Measurements from ENCODE around the gene INTS15. TPM values are rescaled to one million over a fixed set of nuclear protein-coding genes. Genes with fewer than 3 reads are reported as not detected.
"Not testable (repeated sequence)": the region's sequence is repeated elsewhere in the genome, so short reads cannot be mapped to it uniquely, and the experiment has no call there.

Gene INTS15
- total RNA-seq, 1 experiment from 2014 or later: 24.3 TPM

- TF ChIP-seq ZFX (IDR thresholded peaks at IDR 0.05) (no peak; the same call in 1 of the 2 replicates), EZH2 (IDR thresholded peaks at IDR 0.05) (no peak), RAD21 (IDR thresholded peaks at IDR 0.05; ENCODE audit: low read depth) (no peak), CTCF (IDR thresholded peaks at IDR 0.05 in 2 of 3, conservative IDR thresholded peaks at IDR 0.05 in 1 of 3; ENCODE audit: borderline replicate concordance in 1 of 3, insufficient read depth in 1 of 3, low read depth in 2 of 3, low read length in 2 of 3) (peak in 2 of 3 experiments; percentile 6 to 22; a peak in 1 of 6 replicates), REST (IDR thresholded peaks at IDR 0.05; ENCODE audit: low read depth) (no peak), SIN3A (IDR thresholded peaks at IDR 0.05; ENCODE audit: low read depth) (no peak), CEBPB (IDR thresholded peaks at IDR 0.05; ENCODE audit: low read depth) (no peak), ZNF274 (IDR thresholded peaks at IDR 0.05; ENCODE audit: low read depth, low read length) (no peak)
- CTCF ChIA-PET: interaction anchor here (2.6 kb wide), 1 partner anchor 60 kb away, joined by 12 read pairs; no protein-coding TSS in a partner anchor
- intact Hi-C loops (cut with micrococcal nuclease): no loop called here
- peak; percentile 32; the same call in 1 of the 2 replicates for ATAC-seq
- no peaks in the 10 kb centered on the region for H4K20me1 ChIP-seq (ENCODE audit: insufficient read depth)
- BruUV-seq (replicated peaks): TSS peak; percentile 85
- peaks cover 22% of the 10 kb centered on the region; the same call in 1 of the 2 replicates for H3K79me2 ChIP-seq (ENCODE audit: insufficient read depth, low read length)
- H3K36me3 ChIP-seq (ENCODE audit: control insufficient read depth in 1 of 2, insufficient read depth in 2 of 2, low read length in 2 of 2): peaks cover 0 to 4% of the 10 kb centered on the region in 2 experiments; a peak in 2 of 4 replicates
- no peak for DNase-seq (ENCODE audit: low read depth, low spot score)
- H3K27me3 ChIP-seq (ENCODE audit: insufficient read depth, low read length): no peaks in the 10 kb centered on the region
- H3K4me2 ChIP-seq (ENCODE audit: low read length): peak overlapping the region; percentile 96
- POLR2A ChIA-PET: interaction anchor here (0.6 kb wide), 1 partner anchor 81 kb away, joined by 3 read pairs; no protein-coding TSS in a partner anchor
- RAD21 ChIA-PET (ENCODE audit: low non-redundant PET in 1 of 2, low total read pairs in 2 of 2, uncharacterized antibody in 2 of 2, unreplicated experiment in 2 of 2): no interaction called here
- no peaks in the 10 kb centered on the region for H3K9me3 ChIP-seq (ENCODE audit: control insufficient read depth in 1 of 2, insufficient read depth in 1 of 2, low read depth in 1 of 2, low read length in 2 of 2)
- H3K27ac ChIP-seq (ENCODE audit: low read depth, low read length): peak overlapping the region; percentile 49
- no peak overlapping the region for H2AFZ ChIP-seq (ENCODE audit: low read depth, low read length, poor library complexity, severe bottlenecking)
- H3K9me2 ChIP-seq (ENCODE audit: insufficient read depth): no peaks in the 10 kb centered on the region
- H3K4me3 ChIP-seq (replicated peaks in 1 of 2; ENCODE audit: low read depth in 1 of 2, low read length in 2 of 2): peak overlapping the region; percentile 69 to 87
- peaks cover 11 to 23% of the 10 kb centered on the region in 2 experiments for H3K4me1 ChIP-seq (ENCODE audit: control insufficient read depth in 1 of 2, insufficient read depth in 2 of 2, low read length in 2 of 2)
- H3K9ac ChIP-seq (ENCODE audit: low read length): peak overlapping the region; percentile 82
Observed at GRCh38 chr7:6576024-6576866, 13.6 kb upstream of the INTS15 start.

GRCh38 chr7:6576867-6577368 lies 12.9 kb upstream of the INTS15 start:
- DNase-seq (ENCODE audit: low read depth, low spot score); intact Hi-C loops (cut with micrococcal nuclease); H4K20me1 ChIP-seq (ENCODE audit: insufficient read depth); RAD21 ChIA-PET (ENCODE audit: low non-redundant PET in 1 of 2, low total read pairs in 2 of 2, uncharacterized antibody in 2 of 2, unreplicated experiment in 2 of 2); H2AFZ ChIP-seq (ENCODE audit: low read depth, low read length, poor library complexity, severe bottlenecking); H3K27me3 ChIP-seq (ENCODE audit: insufficient read depth, low read length); BruUV-seq (replicated peaks); H3K36me3 ChIP-seq (ENCODE audit: control insufficient read depth in 1 of 2, insufficient read depth in 2 of 2, low read length in 2 of 2); H3K9me3 ChIP-seq (ENCODE audit: control insufficient read depth in 1 of 2, insufficient read depth in 1 of 2, low read depth in 1 of 2, low read length in 2 of 2); H3K9me2 ChIP-seq (ENCODE audit: insufficient read depth); ATAC-seq: not testable (repeated sequence)
- Histone ChIP-seq H3K9ac (ENCODE audit: low read length) (peak overlapping the region; percentile 82), H3K4me1 (ENCODE audit: control insufficient read depth in 1 of 2, insufficient read depth in 2 of 2, low read length in 2 of 2) (peaks cover 11 to 23% of the 10 kb centered on the region in 2 experiments), H3K79me2 (ENCODE audit: insufficient read depth, low read length) (peaks cover 22% of the 10 kb centered on the region; the same call in 1 of the 2 replicates), H3K27ac (ENCODE audit: low read depth, low read length) (peak overlapping the region; percentile 49), H3K4me3 (replicated peaks in 1 of 2; ENCODE audit: low read depth in 1 of 2, low read length in 2 of 2) (peak overlapping the region; percentile 69 to 87), H3K4me2 (ENCODE audit: low read length) (peak overlapping the region; percentile 96)
- ChIA-PET CTCF (interaction anchor here (2.0 kb wide), 1 partner anchor 13 kb away, joined by 7 read pairs; the partner anchor contains the start of gene INTS15), POLR2A (interaction anchor here (0.6 kb wide), 1 partner anchor 80 kb away, joined by 3 read pairs; no protein-coding TSS in a partner anchor)

All from HCT116 (cell line).